Measurements from ENCODE around the gene UBE2A. TPM values are rescaled to one million over a fixed set of nuclear protein-coding genes. Genes with fewer than 3 reads are reported as not detected.

Gene UBE2A
- total RNA-seq, 4 donors from 2014 or later = 24.5 to 39.9 (median 33.3) TPM

DNA sequence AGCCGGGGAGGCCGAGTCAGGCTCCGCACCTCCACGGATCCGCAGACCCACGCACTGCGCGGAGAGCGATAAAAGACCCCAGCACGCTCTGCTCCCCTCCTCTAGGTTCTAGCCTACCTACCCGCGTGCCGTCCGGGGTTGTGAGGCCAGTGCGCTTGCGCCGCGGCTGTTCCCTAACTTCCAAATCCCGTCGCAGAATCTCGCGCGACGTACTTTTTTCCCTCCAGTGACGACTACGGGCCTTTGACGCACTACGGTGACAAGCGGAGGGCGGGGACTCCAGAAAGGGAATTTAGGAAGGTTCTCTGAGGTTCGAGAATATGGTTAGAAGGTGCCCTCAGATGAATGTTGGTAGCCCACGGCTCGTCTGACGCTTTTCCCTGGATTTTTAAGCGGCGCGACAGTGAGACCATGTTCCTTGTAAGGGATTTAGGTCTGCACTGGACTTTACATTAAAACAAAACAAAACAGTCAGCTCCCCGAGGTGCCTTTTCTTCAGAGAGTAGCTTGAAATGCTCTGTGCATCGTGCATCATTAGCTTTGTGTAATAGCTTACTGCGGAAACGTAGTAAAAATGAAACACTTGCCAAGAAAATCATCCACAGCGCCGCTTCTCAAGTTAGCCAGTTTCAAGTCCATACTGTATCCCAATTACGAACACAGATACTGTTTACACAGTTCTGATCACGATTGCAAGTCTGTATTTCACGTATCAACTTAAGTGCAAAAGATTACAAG lies 32.1 kb downstream of the UBE2A start, which contains the start of gene NKRF:
NKRF (minus strand) TSS at position 145 of the 738 bp plus-strand sequence.
- Histone ChIP-seq H3K4me3 (peak within 1 kb of the TSS; percentile 66 to 73 (median 70)), H3K36me3 (peaks cover 0 to under 1% (median 0%) of the 10 kb centered on the region in 4 donors), H3K27ac (replicated peaks in 1 of 4) (peak within 1 kb of the TSS; percentile 87 to 89 (median 88)), H3K4me1 (peaks cover 0 to 15% (median 5%) of the 10 kb centered on the region in 4 donors), H3K27me3 (no peaks in the 10 kb centered on the region), H3K9me3 (no peaks in the 10 kb centered on the region)
- TF ChIP-seq, protein P1, sequence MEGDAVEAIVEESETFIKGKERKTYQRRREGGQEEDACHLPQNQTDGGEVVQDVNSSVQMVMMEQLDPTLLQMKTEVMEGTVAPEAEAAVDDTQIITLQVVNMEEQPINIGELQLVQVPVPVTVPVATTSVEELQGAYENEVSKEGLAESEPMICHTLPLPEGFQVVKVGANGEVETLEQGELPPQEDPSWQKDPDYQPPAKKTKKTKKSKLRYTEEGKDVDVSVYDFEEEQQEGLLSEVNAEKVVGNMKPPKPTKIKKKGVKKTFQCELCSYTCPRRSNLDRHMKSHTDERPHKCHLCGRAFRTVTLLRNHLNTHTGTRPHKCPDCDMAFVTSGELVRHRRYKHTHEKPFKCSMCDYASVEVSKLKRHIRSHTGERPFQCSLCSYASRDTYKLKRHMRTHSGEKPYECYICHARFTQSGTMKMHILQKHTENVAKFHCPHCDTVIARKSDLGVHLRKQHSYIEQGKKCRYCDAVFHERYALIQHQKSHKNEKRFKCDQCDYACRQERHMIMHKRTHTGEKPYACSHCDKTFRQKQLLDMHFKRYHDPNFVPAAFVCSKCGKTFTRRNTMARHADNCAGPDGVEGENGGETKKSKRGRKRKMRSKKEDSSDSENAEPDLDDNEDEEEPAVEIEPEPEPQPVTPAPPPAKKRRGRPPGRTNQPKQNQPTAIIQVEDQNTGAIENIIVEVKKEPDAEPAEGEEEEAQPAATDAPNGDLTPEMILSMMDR (IDR thresholded peaks at IDR 0.05) = no peak
- no peak for TF ChIP-seq EP300 (IDR thresholded peaks at IDR 0.05)
- TF ChIP-seq POLR2AphosphoS5 (IDR thresholded peaks at IDR 0.05) = peak; percentile 96 to 97
- TF ChIP-seq POLR2A (IDR thresholded peaks at IDR 0.05; ENCODE audit: low read depth) = peak; percentile 68
- intact Hi-C loops (cut with DNase I) = loop anchor here (10.0 kb wide), 1 partner anchor 92 kb away; no protein-coding TSS in a partner anchor
- peak; percentile 94 for DNase-seq (ENCODE audit: extremely low spot score)
- WGBS = 46% methylated on average over 22 of the region's 46 CpGs

GRCh38 chrX:119607018-119607389 lies 32.6 kb downstream of the UBE2A start:
- Histone ChIP-seq H3K4me1 (peaks cover 0 to 15% (median 5%) of the 10 kb centered on the region in 4 donors), H3K9me3 (no peaks in the 10 kb centered on the region), H3K36me3 (no peaks in the 10 kb centered on the region), H3K4me3 (peak overlapping the region; percentile 66 to 73 (median 70)), H3K27me3 (no peaks in the 10 kb centered on the region), H3K27ac (replicated peaks in 1 of 4) (peak overlapping the region; percentile 87 to 89 (median 88))
- TF ChIP-seq POLR2A (IDR thresholded peaks at IDR 0.05; ENCODE audit: low read depth) (no peak), POLR2AphosphoS5 (IDR thresholded peaks at IDR 0.05) (no peak), EP300 (IDR thresholded peaks at IDR 0.05) (no peak)
- TF ChIP-seq, protein P1 (IDR thresholded peaks at IDR 0.05) = no peak
- intact Hi-C loops (cut with DNase I) = loop anchor here (10.0 kb wide), 1 partner anchor 92 kb away; no protein-coding TSS in a partner anchor
- 44% methylated on average over 7 of the region's 7 CpGs for WGBS
- no peak for DNase-seq (ENCODE audit: extremely low spot score)

- intact Hi-C loops (cut with DNase I) = no loop called here
- no peak for TF ChIP-seq POLR2A (IDR thresholded peaks at IDR 0.05; ENCODE audit: low read depth)
- no peak for TF ChIP-seq POLR2AphosphoS5 (IDR thresholded peaks at IDR 0.05)
- TF ChIP-seq EP300 (IDR thresholded peaks at IDR 0.05) = no peak
- TF ChIP-seq, protein P1 (IDR thresholded peaks at IDR 0.05) = no peak
- Histone ChIP-seq H3K9me3 (no peaks in the 10 kb centered on the region), H3K27ac (replicated peaks in 1 of 4) (no peak overlapping the region), H3K27me3 (no peaks in the 10 kb centered on the region), H3K4me1 (no peaks in the 10 kb centered on the region), H3K4me3 (no peak overlapping the region), H3K36me3 (no peaks in the 10 kb centered on the region)
- DNase-seq (ENCODE audit: extremely low spot score) = no peak
- 81% methylated on average over 13 of the region's 13 CpGs for WGBS
Measured at GRCh38 chrX:119614776-119615175, 40.4 kb downstream of the UBE2A start.

DNA sequence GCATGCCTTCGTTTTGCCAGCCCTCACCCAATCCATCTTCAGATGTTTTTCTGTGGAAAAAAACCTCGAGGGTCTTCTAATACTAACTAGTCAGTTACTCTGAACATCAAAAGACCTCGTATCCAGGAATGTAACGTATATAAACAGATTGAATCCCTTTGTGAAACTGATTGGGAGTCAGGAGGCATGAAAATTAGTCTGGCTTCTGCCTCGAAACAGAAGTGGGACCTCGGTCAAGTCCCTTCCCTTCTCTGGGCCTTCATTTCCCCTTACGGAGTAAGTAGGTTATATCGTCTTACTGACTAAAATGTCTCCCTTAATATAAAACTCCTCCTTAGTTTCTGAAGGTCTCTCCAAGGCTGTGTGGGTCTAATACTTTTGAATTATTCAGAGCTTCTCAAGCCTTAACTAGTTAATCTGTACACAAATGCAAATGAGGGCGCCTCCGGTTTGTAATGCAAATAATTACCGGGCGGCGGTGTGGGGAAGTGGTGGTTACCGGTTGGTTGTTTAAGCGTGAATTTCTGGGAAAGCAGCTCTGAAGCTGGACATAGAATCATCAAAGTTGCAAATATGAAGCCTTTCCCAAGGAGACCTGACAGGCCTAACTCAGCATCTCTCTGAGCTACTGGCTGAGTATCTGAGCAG lies 43.3 kb downstream of the UBE2A start:
- 65% methylated on average over 15 of the region's 15 CpGs for WGBS
- H3K36me3 ChIP-seq = no peaks in the 10 kb centered on the region
- intact Hi-C loops (cut with DNase I) = no loop called here
- TF ChIP-seq POLR2AphosphoS5 (IDR thresholded peaks at IDR 0.05) (no peak), EP300 (IDR thresholded peaks at IDR 0.05) (no peak), POLR2A (IDR thresholded peaks at IDR 0.05; ENCODE audit: low read depth) (no peak)
- TF ChIP-seq, protein P1 (IDR thresholded peaks at IDR 0.05) = no peak
- DNase-seq (ENCODE audit: extremely low spot score) = no peak
- no peak overlapping the region for H3K27ac ChIP-seq (replicated peaks in 1 of 4)
- no peaks in the 10 kb centered on the region for H3K27me3 ChIP-seq
- no peak overlapping the region for H3K4me3 ChIP-seq
- H3K4me1 ChIP-seq = peaks cover 0 to 6% (median 5%) of the 10 kb centered on the region in 4 donors
- H3K9me3 ChIP-seq = no peaks in the 10 kb centered on the region

Data from esophagus muscularis mucosa (tissue), 4 donors.